ENCODE data around the gene KDM4C.
A peak's percentile ranks its signal among the peaks of the same experiment; 100 is the strongest.
"Not testable (repeated sequence)": the region's sequence is repeated elsewhere in the genome, so short reads cannot be mapped to it uniquely, and the experiment has no call there.

Gene KDM4C

GRCh38 chr9:6757456-6758247 is at the start of gene KDM4C:
Gene KDM4C, plus strand, starts transcription at chr9:6757973. Its CDS starts 35,016 bp downstream, at chr9:6792989.
- DNase-seq (ENCODE audit: low read depth in 3 of 3), result peak; percentile 77 to 90 (median 87)

- DNase-seq (ENCODE audit: low read depth in 3 of 3), result no peak
Measured at GRCh38 chr9:6708732-6709131, 49.0 kb upstream of the KDM4C start.

GRCh38 chr9:6711403-6711802 is 46.4 kb upstream of the KDM4C start:
- no peak for DNase-seq (ENCODE audit: low read depth in 3 of 3)

- no peak for DNase-seq (ENCODE audit: low read depth in 3 of 3)
Measured at GRCh38 chr9:6712041-6712440, 45.7 kb upstream of the KDM4C start.

- DNase-seq (ENCODE audit: low read depth in 3 of 3), result no peak
Measured at GRCh38 chr9:6714176-6714575, 43.6 kb upstream of the KDM4C start.

- DNase-seq (ENCODE audit: low read depth in 3 of 3), result not testable (repeated sequence)
Measured at GRCh38 chr9:6715153-6715754, 42.5 kb upstream of the KDM4C start.

GRCh38 chr9:6715755-6716643 is 41.8 kb upstream of the KDM4C start:
- DNase-seq (ENCODE audit: low read depth in 3 of 3), result peak; percentile 43 to 57 (median 44)

- DNase-seq (ENCODE audit: low read depth in 3 of 3), result no peak
Measured at GRCh38 chr9:6716766-6717165, 41.0 kb upstream of the KDM4C start.

GRCh38 chr9:6723881-6724420 is 33.8 kb upstream of the KDM4C start:
- no peak for DNase-seq (ENCODE audit: low read depth in 3 of 3)

GRCh38 chr9:6733257-6733656 is 24.5 kb upstream of the KDM4C start:
- no peak for DNase-seq (ENCODE audit: low read depth in 3 of 3)

- no peak for DNase-seq (ENCODE audit: low read depth in 3 of 3)
Measured at GRCh38 chr9:6733831-6734230, 23.9 kb upstream of the KDM4C start.

GRCh38 chr9:6735422-6735821 is 22.4 kb upstream of the KDM4C start:
- no peak for DNase-seq (ENCODE audit: low read depth in 3 of 3)

GRCh38 chr9:6739218-6739617 is 18.6 kb upstream of the KDM4C start:
- DNase-seq (ENCODE audit: low read depth in 3 of 3), result no peak

GRCh38 chr9:6748861-6749260 is 8.9 kb upstream of the KDM4C start:
- not testable (repeated sequence) for DNase-seq (ENCODE audit: low read depth in 3 of 3)

GRCh38 chr9:6754861-6755260 is 2.9 kb upstream of the KDM4C start:
- DNase-seq (ENCODE audit: low read depth in 3 of 3), result not testable (repeated sequence)

GRCh38 chr9:6757132-6757455 is 679 bp upstream of the KDM4C start:
- peak; percentile 55 to 65 (median 60) for DNase-seq (ENCODE audit: low read depth in 3 of 3)

- DNase-seq (ENCODE audit: low read depth in 3 of 3), result no peak
Measured at GRCh38 chr9:6758248-6758497, 400 bp downstream of the KDM4C start.

- DNase-seq (ENCODE audit: low read depth in 3 of 3), result peak; percentile 13 to 27 (median 26)
Measured at GRCh38 chr9:6758498-6759184, 868 bp downstream of the KDM4C start.

- DNase-seq (ENCODE audit: low read depth in 3 of 3), result no peak
Measured at GRCh38 chr9:6759185-6759977, 1.6 kb downstream of the KDM4C start.

- no peak for DNase-seq (ENCODE audit: low read depth in 3 of 3)
Measured at GRCh38 chr9:6761306-6761705, 3.5 kb downstream of the KDM4C start.

GRCh38 chr9:6763244-6763643 is 5.5 kb downstream of the KDM4C start:
- DNase-seq (ENCODE audit: low read depth in 3 of 3), result no peak
